Fibroblast of villous mesenchyme (primary cell): ENCODE measurements around the gene R3HDM4. TPM values are rescaled to one million over a fixed set of nuclear protein-coding genes. Genes with fewer than 3 reads are reported as not detected.
"Not testable (repeated sequence)": the region's sequence is repeated elsewhere in the genome, so short reads cannot be mapped to it uniquely, and the experiment has no call there.

Experiments used
- DNase-seq: peaks from one replicate; pipeline ENCODE4 v3.0.0-alpha.2; 2010; ENCODE audit warnings: low read depth
- H3K4me3 ChIP-seq: 2 replicates; pipeline ENCODE4 v1.5.1; 2011; ENCODE audit warnings: low read depth, mild to moderate bottlenecking, low read length
- CTCF ChIP-seq: IDR thresholded peaks from 2 replicates; pipeline ENCODE4 v1.5.1; 2012; ENCODE audit warnings: low read depth, mild to moderate bottlenecking, low read length; ENCODE audit not compliant: insufficient read depth
- total RNA-seq: library from RNA; depleted of rRNA; stranded (reverse); fragments of >200 nt; gene quantifications from 2 replicates; pipeline ENCODE4 v1.2.3, GENCODE V29; 2012

Gene R3HDM4
- total RNA-seq, 1 donor = 26.3 TPM

DNA sequence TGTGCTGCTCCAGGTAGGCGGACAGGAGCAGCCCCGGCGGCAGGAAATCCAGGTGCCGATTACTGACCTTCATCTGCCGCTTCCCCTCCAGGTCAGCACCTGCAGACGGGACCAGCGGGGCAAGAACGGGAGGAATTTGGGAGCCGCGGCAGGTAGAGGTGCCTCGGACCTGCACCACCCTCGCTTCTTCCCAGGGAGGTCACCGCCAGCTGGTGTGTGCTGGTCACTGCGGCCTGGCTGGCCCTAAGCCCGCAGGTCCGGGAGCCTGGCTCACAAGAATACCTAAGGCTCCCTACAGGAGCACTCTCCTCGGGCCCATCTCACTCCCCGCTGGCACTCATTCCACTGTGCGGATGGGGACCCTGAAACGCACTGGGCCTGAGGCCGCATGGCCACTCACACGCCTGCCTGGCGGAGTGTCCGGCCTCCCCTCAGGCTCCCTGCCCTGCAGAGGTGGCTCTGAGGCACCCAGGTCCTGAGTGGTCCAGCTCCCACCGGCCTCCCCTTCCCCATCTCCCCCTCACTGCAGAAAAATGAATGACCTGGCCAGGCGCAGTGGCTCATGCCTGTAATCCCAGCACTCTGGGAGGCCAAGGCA lies 15.5 kb downstream of the R3HDM4 start:
- no peak overlapping the region for H3K4me3 ChIP-seq
- peak; percentile 13 for TF ChIP-seq CTCF
- no peak for DNase-seq

DNA sequence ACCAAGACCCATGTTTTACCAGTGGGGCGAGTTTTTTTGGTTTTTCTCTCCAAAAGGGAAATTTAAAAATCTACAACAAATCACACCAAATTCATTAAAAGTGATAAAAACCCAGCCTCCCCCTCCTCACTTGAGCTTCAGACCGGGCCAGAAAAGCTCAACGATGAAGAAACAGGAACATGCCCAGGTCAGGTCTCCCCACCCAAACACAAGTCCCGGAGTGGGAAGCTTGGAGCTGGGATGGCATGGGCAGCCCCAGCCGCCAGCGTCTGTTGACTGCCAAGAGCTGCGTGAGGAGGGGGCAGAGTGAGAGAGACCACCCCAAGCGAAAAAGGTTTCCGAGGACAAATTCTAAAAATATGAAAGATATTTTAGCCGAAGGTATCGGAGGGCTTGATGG lies 16.0 kb downstream of the R3HDM4 start:
- no peak for DNase-seq
- TF ChIP-seq CTCF = no peak

DNA sequence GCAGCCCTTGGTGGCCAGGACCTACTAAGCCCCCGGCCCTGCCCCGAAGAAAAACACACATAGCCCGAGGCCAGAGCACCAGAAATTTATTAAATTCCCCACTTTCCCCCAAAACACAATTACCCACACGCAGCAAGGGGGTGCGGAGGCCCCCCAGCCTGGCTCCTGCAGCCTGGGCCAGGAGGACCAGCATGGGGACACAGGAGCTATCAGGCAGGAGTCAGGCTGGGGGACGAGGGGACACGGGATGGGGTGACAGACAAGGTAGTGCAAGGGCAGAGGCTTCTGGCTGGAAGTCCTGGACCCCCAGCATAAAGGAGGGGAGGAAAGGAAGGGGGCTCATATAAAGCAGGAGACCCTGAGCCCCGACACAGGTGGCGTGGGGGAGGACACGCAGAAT lies 16.6 kb downstream of the R3HDM4 start:
- TF ChIP-seq CTCF = no peak
- H3K4me3 ChIP-seq = no peak overlapping the region
- no peak for DNase-seq

More for the DNA sequence above, 16.0 kb downstream of the R3HDM4 start:
- no peak overlapping the region for H3K4me3 ChIP-seq

GRCh38 chr19:892894-893689 lies 19.9 kb downstream of the R3HDM4 start, which contains the start of the genes MED16 and RNU6-9:
MED16 (minus strand) TSS chr19:893187; CDS start chr19:891131, 2,056 bp downstream.
RNU6-9 (plus strand) TSS chr19:893484.
- H3K4me3 ChIP-seq = peak within 1 kb of the TSS; percentile 83
- DNase-seq = peak; percentile 95
- TF ChIP-seq CTCF = no peak

- no peak for DNase-seq
- peak overlapping the region; percentile 83 for H3K4me3 ChIP-seq
- TF ChIP-seq CTCF = no peak
Measured at GRCh38 chr19:892243-892893, 20.7 kb downstream of the R3HDM4 start.

DNA sequence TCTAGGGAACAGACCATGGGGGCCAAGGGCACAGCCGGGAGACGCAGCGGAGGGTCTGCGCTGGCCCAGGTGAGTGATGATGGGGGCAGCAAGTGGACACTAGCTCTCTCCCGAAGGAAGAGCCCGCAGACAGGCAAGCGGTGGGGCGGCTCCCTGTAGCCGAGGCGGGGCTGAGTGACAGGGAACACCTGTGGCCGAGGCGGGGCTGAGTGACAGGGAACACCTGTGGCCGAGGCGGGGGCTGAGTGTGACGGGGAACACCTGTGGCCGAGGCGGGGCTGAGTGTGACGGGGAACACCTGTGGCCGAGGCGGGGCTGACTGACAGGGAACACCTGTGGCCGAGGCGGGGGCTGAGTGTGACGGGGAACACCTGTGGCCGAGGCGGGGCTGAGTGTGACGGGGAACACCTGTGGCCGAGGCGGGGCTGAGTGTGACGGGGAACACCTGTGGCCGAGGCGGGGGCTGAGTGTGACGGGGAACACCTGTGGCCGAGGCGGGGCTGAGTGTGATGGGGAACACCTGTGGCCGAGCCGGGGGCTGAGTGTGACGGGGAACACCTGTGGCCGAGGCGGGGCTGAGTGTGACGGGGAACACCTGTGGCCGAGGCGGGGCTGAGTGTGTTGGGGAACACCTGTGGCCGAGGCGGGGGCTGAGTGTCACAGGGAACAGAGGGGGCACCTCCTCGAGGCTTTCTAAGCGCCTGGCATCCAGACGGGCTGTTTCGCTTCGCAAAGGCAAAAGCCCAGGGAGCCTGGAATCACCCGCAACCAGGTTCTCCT lies 21.4 kb downstream of the R3HDM4 start:
- peak overlapping the region; percentile 83 for H3K4me3 ChIP-seq
- DNase-seq = not testable (repeated sequence)
